GM12892 (cell line): ENCODE data around the gene SOX21. TPM values are rescaled to one million over a fixed set of nuclear protein-coding genes. Genes with fewer than 3 reads are reported as not detected.
"Not testable (repeated sequence)": the region's sequence is repeated elsewhere in the genome, so short reads cannot be mapped to it uniquely, and the experiment has no call there.

Source experiments
- DNase-seq: peaks from one replicate; pipeline ENCODE4 v3.0.0; 2011; ENCODE audit not compliant: insufficient read length
- FAIRE-seq: peaks from 2 replicates; lab custom pipeline; 2011; peaks lifted over from hg19 to GRCh38; lab: Jason Lieb, UNC
- POLR2A ChIP-seq: IDR thresholded peaks from 2 replicates; pipeline ENCODE4 v1.6.1; 2011; ENCODE audit warnings: low read depth, low read length, control low read depth
- POLR2AphosphoS5 ChIP-seq: IDR thresholded peaks from 2 replicates; pipeline ENCODE4 v1.6.1; 2011; ENCODE audit warnings: low read depth, low read length, control low read depth
- TAF1 ChIP-seq: IDR thresholded peaks from 2 replicates; pipeline ENCODE4 v1.6.1; 2011; ENCODE audit warnings: low read depth, mild to moderate bottlenecking, control low read depth, low read length, borderline replicate concordance
- polyA plus RNA-seq: library from polyadenylated mRNA; unstranded; fragments of >200 nt; gene quantifications from one replicate; pipeline ENCODE4 v1.2.1, GENCODE V29; 2012; ENCODE audit warnings: missing spikeins, inconsistent platforms; ENCODE audit not compliant: missing spikeins

The SOX21 gene
- not detected for polyA plus RNA-seq

DNA sequence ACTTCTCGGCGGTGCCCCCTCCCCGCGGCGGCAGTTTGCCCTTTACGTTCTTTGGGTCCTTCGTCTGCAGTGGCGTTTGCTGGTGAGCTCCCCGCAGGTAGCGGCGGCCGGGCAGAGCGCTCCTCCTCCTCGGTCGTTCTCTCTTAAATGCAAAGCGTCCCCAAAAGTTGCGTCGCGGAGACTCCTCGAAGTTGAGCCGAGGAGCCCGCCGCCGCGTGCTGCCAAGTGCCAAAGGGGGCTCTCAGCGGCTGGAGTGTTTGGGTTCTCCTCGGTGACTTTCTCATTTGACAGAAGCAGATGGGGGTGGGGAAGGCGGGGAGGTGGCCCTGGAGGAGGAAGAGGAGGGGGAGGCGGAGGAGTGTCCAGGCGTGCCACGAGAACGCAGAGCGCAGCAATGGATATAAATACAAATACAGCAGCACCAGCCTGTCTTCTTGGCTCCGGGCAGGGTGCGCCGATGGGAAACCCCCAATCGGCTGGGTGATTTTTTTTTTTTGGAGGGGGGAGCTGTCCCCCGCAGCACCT lies at the start of gene SOX21:
Gene SOX21 (minus strand): TSS at position 259 of the 525 bp plus-strand sequence. CDS start 496 bp downstream, outside the sequence.
- no peak for FAIRE-seq
- TF ChIP-seq POLR2AphosphoS5 (no peak), POLR2A (no peak), TAF1 (no peak)
- no peak for DNase-seq

DNA sequence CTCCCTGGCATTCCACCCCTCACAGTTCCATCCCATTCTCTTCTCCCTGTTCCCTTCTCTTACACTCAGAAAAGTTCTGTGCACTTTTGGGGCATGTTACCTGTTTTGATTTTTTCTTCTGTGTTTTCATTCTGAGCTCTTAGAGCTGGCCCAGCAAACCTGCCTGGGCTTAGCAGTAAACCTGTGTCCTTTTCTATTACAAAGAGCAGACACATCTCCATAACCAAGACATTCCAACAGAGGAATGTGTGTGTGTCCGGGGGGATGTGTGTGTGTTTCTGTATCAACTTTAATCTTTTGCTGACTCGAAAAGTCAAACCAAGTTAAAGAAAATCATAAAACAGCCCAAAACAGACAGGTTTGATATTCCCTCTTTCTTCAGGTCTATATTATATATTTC lies 49.1 kb upstream of the SOX21 start:
- TF ChIP-seq POLR2A: no peak
- TF ChIP-seq TAF1: no peak
- TF ChIP-seq POLR2AphosphoS5: no peak
- FAIRE-seq (no peak), DNase-seq (no peak)

DNA sequence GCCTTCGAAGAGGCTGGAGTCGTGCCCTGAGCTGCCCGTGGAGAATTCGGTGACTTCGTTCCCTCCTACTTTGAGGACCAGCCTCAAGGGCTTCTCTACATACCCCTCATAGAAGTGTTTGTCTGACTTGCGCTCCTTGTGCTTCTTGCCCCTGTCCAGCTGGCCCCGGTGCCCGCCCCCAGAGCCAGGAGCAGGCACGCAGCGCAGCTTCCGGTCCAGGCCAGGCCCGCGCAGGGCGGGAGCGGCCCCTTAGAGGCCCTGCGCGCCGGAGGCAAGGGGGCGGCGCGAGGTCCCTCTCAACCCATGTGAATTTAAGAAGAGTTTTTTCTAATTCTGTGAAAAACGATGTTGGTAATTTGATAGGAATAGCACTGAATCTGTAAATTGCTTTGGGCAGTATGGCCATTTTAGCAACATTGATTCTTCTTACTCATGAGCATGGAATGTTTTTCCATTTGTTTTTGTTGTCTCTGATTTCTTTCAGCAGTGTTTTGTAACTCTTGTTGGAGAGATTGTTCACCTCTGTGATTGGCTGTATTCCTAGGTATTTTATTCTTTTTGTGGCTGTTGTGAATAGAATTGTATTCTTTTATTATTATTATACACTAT lies 46.9 kb upstream of the SOX21 start:
- TF ChIP-seq TAF1 (no peak), POLR2AphosphoS5 (no peak), POLR2A (no peak)
- no peak for DNase-seq
- FAIRE-seq: no peak

DNA sequence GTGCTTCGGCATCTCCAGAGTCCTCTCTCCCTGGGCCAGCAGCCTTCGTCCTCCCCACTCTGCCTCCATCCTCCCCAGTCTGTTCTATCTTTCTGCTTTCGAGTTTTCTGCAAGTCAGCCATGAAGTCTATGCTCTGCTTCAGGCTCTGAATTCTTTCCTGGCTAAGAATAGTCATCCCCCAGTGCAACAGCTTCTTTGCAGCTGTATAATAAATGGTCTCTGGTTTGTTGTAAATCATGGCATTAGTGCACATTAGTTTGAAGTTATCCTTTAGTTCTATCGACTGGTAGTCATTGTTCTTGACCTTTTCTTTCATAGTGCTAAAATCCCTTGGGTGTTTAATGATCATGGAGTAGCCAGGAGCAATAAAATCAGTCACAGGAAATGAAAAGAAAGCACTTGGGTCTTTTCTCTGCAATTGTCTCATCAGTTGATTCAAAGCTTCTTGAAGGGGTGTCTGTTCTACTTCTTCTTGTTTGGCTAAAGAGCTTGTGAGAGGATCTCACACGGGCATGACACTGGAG lies 46.2 kb upstream of the SOX21 start:
- TF ChIP-seq TAF1: no peak
- TF ChIP-seq POLR2AphosphoS5: no peak
- TF ChIP-seq POLR2A: no peak
- FAIRE-seq (no peak), DNase-seq (no peak)

DNA sequence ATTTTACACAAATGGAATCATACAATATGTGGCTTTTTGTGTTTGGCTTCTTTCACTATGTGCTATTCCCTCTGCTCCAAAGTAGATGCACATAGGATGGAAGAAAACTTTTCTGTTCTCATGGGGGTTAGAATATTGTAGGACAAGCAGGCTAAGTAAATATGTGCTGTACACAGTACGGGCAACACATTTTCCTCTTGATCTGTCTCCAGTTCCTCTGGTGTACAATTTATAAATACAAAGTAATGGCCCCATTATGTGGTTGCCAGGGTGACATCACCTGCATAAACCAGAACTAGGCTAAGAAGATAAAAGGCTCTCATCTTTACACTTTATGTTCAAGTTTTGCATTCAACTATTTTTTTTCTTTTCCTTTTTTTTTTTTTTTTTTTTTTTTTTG lies 41.0 kb upstream of the SOX21 start:
- TF ChIP-seq POLR2A: no peak
- TF ChIP-seq TAF1: no peak
- TF ChIP-seq POLR2AphosphoS5: no peak
- DNase-seq (no peak), FAIRE-seq (no peak)

DNA sequence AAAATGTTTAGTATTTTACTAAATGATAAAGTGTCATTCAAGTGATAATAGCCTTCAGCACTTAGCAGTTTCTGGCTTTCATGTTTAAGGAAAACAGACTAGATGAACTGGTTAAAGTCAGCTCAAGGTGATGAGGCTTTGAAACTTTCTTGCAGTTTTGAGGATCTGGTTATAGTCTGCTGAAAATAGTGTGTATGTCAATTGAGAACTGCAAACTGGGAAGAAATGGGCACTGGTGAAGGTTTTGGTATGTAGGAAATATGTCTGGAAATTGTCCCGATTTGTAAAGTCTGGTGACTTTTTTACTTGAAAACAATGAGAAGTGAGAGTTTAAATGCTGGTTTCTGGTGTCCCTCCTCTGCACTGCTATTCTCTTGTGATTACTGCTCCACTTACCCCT lies 36.8 kb upstream of the SOX21 start:
- FAIRE-seq: no peak
- DNase-seq: no peak
- TF ChIP-seq TAF1 (no peak), POLR2AphosphoS5 (no peak)

DNA sequence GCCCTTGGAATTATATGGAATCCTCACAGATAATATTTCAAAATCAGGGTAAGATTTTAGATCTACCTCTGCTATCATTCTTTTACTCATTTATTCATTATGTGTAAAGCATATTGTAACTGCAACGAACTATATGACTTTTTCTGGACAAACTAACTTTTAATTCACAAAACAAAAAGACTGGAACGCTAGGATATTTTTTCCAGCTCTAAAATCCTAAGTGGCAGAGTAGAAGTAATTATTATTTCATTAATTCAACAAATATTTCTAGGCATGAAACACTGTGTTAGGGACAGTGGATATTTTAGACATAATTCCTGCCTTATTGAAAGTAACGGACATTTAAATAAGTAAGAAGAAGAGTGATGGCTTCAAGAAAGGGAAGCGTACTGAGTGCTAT lies 26.9 kb upstream of the SOX21 start:
- no peak for FAIRE-seq
- DNase-seq: no peak

DNA sequence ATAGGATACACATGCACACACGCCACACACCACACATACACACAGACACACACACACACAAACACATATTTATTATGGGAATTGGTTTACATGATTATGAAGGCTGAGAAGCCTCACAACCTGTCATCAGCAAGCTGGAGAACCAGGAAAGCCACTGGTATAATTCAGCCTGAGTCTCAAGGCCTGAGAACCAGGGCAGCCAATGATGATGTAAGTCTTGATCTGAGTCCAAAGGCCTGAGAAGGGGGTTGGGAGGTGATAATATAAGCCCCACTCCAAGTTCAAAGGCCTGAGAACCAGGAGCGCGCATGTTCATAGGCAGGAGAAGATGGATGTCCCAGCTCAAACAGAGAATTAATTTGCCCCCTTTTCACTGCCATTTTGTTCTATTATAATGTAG lies 18.7 kb upstream of the SOX21 start:
- FAIRE-seq (no peak), DNase-seq (no peak)
- no peak for TF ChIP-seq POLR2A
- TF ChIP-seq TAF1: no peak
- no peak for TF ChIP-seq POLR2AphosphoS5

More for the DNA sequence above, 26.9 kb upstream of the SOX21 start:
- TF ChIP-seq POLR2AphosphoS5 (no peak), TAF1 (no peak), POLR2A (no peak)

DNA sequence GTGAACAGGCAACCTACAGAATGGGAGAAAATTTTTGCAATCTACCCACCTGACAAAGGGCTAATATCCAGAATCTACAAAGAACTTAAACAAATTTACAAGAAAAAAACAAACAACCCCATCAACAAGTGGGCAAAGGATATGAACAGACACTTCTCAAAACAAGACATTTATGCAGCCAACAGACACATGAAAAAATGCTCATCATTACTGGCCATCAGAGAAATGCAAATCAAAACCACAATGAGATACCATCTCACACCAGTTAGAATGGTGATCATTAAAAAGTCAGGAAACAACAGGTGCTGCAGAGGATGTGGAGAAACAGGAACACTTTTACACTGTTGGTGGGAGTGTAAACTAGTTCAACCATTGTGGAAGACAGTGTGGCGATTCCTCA lies 17.6 kb upstream of the SOX21 start:
- not testable (repeated sequence) for DNase-seq, FAIRE-seq

DNA sequence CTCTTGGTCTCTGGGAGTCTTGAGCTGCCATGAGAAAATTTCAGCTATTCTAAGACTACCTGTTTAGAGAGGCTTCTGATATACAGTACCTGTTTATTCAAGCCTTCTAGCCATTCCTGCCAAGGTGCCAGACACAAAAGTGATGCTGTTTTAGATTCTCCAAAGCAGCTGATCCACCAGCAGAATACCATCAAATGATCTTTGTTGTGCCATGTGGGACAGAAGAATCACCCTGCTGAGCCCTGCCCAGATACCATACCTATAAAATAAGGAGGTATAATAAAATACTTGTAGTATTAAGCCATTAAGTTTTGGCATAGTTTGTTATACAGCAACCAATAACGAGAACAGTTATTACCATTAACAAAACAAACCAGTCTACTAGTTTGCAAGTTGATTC lies 14.1 kb upstream of the SOX21 start:
- TF ChIP-seq POLR2AphosphoS5 (no peak), TAF1 (no peak), POLR2A (no peak)
- DNase-seq: no peak
- no peak for FAIRE-seq

DNA sequence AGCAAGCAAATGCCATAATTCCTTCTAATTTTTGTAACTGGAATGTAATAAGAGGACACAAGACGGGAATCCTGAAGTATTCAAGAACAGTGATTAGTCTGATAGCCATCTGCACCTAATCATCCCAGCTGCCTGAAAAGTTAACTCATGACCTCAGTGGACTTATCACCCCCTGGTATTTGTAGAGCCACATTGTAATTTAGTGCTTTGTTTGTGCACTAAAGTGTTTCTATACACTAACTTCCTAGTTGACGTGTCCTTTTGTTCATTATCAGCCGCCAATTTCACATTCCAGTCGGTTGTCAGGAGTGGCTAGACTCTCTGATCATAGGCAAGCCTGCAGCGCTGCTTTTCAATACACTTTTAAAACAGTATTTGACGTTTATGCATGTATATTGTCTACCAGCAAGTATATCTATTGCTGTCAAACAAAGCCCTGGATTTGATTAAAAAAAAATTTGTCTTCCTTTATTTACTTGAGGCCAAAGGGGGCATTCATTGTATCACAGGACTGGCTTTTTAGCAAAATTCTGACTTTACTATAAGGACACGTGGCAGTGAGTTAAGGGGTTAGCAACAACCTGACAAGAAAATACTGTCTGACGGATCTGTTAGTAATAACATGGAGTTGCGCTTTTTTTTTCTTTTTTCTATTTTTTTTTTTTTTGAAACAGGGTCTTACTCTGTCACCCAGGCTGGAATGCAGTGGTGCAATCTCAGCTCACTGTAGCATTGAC lies 10.4 kb upstream of the SOX21 start:
- no peak for TF ChIP-seq POLR2AphosphoS5
- TF ChIP-seq POLR2A: no peak
- no peak for TF ChIP-seq TAF1
- DNase-seq (no peak), FAIRE-seq (no peak)

DNA sequence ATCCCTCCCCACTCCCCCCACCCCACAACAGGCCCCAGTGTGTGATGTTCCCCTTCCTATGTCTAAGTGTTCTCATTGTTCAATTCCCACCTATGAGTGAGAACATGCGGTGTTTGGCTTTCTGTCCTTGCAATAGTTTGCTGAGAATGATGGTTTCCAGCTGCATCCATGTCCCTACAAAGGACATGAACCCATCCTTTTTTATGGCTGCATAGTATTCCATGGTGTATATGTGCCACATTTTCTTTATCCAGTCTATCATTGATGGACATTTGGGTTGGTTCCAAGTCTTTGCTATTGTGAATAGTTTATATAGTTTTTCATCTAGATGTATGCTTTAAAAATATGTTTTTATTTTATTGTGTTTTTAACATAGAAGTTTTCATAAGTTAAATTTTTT lies 6.4 kb upstream of the SOX21 start:
- FAIRE-seq, DNase-seq: not testable (repeated sequence)

DNA sequence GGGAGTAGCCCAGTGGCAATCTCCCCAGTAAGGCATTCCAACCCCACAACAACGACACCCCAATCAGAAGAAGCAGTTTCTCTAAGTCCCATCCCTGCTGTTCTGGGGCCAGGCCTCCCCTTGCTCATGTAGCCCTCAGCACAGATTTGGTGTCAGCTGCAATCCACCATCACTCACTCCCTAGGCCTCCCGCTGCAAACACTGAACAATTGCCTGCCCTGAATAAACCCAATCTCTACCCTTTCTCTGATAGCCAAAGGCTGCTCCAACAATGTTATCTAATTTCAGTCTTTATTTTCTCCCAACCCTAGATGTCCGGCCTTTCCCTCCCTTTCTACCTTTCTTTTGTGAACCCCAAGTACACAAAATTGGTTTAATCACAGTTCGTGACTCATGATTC lies 5.6 kb upstream of the SOX21 start:
- no peak for FAIRE-seq
- no peak for TF ChIP-seq TAF1
- TF ChIP-seq POLR2A: no peak
- no peak for TF ChIP-seq POLR2AphosphoS5
- DNase-seq: no peak
